ENCODE data around the gene ATAD5.

DNA sequence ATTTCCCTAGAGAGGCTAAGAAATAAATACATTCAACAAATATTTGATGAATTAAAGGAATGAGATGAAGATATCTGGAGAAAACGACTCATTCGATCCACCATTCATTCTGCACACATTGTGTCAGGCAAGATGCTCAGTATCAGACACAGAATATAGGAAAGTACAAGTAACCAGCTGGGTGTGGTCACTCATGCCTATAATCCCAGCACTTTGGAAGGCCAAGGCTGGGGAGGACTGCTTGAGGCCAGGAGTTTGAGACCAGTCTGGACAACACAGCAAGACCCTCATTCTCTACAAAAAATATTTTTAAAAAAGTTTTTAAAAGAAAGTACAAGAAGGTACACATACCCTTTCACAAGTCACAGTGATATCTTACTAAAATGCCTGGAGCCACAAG is 49.6 kb upstream of the ATAD5 start:
- TF ChIP-seq, protein P1, sequence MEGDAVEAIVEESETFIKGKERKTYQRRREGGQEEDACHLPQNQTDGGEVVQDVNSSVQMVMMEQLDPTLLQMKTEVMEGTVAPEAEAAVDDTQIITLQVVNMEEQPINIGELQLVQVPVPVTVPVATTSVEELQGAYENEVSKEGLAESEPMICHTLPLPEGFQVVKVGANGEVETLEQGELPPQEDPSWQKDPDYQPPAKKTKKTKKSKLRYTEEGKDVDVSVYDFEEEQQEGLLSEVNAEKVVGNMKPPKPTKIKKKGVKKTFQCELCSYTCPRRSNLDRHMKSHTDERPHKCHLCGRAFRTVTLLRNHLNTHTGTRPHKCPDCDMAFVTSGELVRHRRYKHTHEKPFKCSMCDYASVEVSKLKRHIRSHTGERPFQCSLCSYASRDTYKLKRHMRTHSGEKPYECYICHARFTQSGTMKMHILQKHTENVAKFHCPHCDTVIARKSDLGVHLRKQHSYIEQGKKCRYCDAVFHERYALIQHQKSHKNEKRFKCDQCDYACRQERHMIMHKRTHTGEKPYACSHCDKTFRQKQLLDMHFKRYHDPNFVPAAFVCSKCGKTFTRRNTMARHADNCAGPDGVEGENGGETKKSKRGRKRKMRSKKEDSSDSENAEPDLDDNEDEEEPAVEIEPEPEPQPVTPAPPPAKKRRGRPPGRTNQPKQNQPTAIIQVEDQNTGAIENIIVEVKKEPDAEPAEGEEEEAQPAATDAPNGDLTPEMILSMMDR (IDR thresholded peaks at IDR 0.05; ENCODE audit: insufficient read depth, low read length, poor library complexity, severe bottlenecking) = no peak
- TF ChIP-seq EZH2phosphoT487 (conservative IDR thresholded peaks at IDR 0.05; ENCODE audit: low read length) = no peak
